ENCODE results near the gene OPN1SW. TPM values are rescaled to one million over a fixed set of nuclear protein-coding genes. Genes with fewer than 3 reads are reported as not detected.

OPN1SW gene
- total RNA-seq, 4 donors from 2014 or later: not detected

- in situ Hi-C loops (cut with MboI; ENCODE audit: low pct_ligation_motif_present in 1 of 4, low pct_unique_long_range_greater_than_20kb in 1 of 4, low sequenced_read_pairs in 3 of 4) (no loop called here), intact Hi-C loops (cut with DNase I; ENCODE audit: low total_unique reads) (no loop called here)
- Histone ChIP-seq H3K4me3 (no peak overlapping the region), H3K4me1 (peaks cover 8 to 54% (median 21%) of the 10 kb centered on the region in 4 donors), H3K36me3 (peaks cover 0 to 10% (median 5%) of the 10 kb centered on the region in 4 donors), H3K9me3 (no peaks in the 10 kb centered on the region), H3K27me3 (no peaks in the 10 kb centered on the region), H3K27ac (no peak overlapping the region)
- no peak for TF ChIP-seq POLR2AphosphoS5 (IDR thresholded peaks at IDR 0.05)
- TF ChIP-seq EP300 (IDR thresholded peaks at IDR 0.05; ENCODE audit: low read depth): no peak
- TF ChIP-seq POLR2A (IDR thresholded peaks at IDR 0.05): no peak
- no peak for TF ChIP-seq CTCF (IDR thresholded peaks at IDR 0.05)
- 63 to 81% methylated on average over 2 of the region's 2 CpGs for WGBS, 2 donors (ENCODE audit: low coverage in 1 of 2)
- DNase-seq: no peak
Observed at GRCh38 chr7:128744366-128744905, 31.2 kb downstream of the OPN1SW start.

DNA sequence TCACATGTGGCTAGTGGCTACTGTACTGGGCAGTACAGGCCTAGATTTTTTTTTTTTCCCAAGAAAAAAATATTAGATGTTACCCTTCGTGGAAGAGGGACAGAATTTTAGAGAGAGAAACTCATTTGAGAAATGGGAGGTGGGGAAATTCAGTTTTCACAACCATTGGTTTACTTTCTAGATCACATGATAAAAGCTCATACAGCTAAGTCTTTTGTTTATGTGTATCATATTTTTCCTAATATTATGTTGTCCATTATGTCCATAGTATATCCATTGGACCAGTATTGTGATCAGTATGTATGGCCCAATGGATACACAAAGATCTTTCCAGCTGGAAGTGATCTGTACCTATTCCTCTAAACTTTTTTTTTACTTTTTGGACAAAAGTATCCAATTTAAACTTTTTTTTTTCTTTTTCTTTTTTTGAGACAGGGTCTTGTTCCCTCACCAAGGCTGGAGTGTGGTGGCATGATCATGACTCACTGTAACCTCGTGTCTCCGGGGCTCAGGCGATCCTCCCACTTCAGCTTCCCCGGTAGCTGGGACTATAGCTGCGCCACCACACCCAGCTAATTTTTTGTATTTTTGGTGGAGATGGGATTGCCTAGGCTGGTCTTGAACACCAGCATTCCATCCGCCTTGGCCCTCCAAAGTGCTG, 32.4 kb downstream of the OPN1SW start:
- intact Hi-C loops (cut with DNase I; ENCODE audit: low total_unique reads) (no loop called here), in situ Hi-C loops (cut with MboI; ENCODE audit: low pct_ligation_motif_present in 1 of 4, low pct_unique_long_range_greater_than_20kb in 1 of 4, low sequenced_read_pairs in 3 of 4) (no loop called here)
- peaks cover 0 to under 1% (median 0%) of the 10 kb centered on the region in 4 donors for H3K36me3 ChIP-seq
- TF ChIP-seq POLR2AphosphoS5 (IDR thresholded peaks at IDR 0.05): no peak
- TF ChIP-seq CTCF (IDR thresholded peaks at IDR 0.05): no peak
- TF ChIP-seq EP300 (IDR thresholded peaks at IDR 0.05; ENCODE audit: low read depth): no peak
- TF ChIP-seq POLR2A (IDR thresholded peaks at IDR 0.05): no peak
- WGBS, 2 donors (ENCODE audit: low coverage in 1 of 2): 81% methylated on average over 7 of the region's 7 CpGs; no CpG with 5 or more reads in 1 of the 2 donors
- DNase-seq: no peak
- no peak overlapping the region for H3K4me3 ChIP-seq
- no peaks in the 10 kb centered on the region for H3K27me3 ChIP-seq
- no peaks in the 10 kb centered on the region for H3K9me3 ChIP-seq
- peaks cover 11 to 59% (median 23%) of the 10 kb centered on the region in 4 donors for H3K4me1 ChIP-seq
- H3K27ac ChIP-seq: peak overlapping the region in 1 of 4 donors; percentile 97

DNA sequence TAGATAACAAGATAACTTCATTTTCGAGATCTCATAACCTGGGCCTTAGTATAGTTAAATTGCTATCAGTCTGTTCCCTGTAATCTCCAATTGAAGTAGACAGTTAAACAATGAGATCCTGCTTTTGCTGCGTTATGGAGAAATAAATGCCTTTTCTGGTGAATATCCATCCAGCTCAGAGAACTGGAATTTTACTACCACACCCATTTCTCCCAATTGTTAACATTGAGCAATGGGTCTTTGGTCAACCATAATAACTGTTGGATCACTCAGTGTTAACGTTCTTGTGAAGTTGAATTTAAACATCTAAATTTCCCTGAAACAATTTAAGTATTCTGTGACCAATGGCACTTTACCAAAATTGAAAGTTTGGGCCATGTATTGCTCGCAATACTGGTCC, 33.4 kb downstream of the OPN1SW start:
- in situ Hi-C loops (cut with MboI; ENCODE audit: low pct_ligation_motif_present in 1 of 4, low pct_unique_long_range_greater_than_20kb in 1 of 4, low sequenced_read_pairs in 3 of 4) (no loop called here), intact Hi-C loops (cut with DNase I; ENCODE audit: low total_unique reads) (loop anchor here (1.0 kb wide), 1 partner anchor 97 kb away; no protein-coding TSS in a partner anchor)
- Histone ChIP-seq H3K4me3 (no peak overlapping the region), H3K4me1 (peaks cover 15 to 58% (median 25%) of the 10 kb centered on the region in 4 donors), H3K27ac (peak overlapping the region in 2 of 4 donors; percentile 93 to 97), H3K36me3 (no peaks in the 10 kb centered on the region), H3K27me3 (no peaks in the 10 kb centered on the region), H3K9me3 (no peaks in the 10 kb centered on the region)
- no peak for DNase-seq
- TF ChIP-seq POLR2A (IDR thresholded peaks at IDR 0.05): no peak
- no peak for TF ChIP-seq POLR2AphosphoS5 (IDR thresholded peaks at IDR 0.05)
- no peak for TF ChIP-seq CTCF (IDR thresholded peaks at IDR 0.05)
- TF ChIP-seq EP300 (IDR thresholded peaks at IDR 0.05; ENCODE audit: low read depth): no peak
- WGBS, 2 donors (ENCODE audit: low coverage in 1 of 2): 62 to 67% methylated on average over 3 to 4 of the region's 4 CpGs

DNA sequence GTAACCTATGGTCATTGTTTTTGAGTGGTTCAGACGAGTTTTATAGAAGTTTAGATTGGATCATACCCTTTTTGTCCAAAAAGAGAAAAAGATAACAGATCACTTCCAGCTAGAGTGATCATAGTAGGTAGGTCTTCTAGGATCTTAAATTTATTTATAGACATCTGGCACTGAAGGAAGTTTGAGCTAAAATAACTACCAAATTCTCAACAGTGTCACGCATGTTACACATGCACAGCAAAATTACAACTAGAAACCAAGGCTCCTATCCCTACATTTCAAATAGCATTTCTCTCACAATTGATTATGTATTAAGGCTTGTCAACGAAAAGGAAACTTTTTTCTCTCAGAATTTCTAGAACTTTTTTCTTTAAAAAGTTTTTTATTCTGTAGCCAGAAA, 34.1 kb downstream of the OPN1SW start:
- 54 to 63% methylated on average over 3 of the region's 3 CpGs for WGBS, 2 donors (ENCODE audit: low coverage in 1 of 2)
- peaks cover 15 to 57% (median 25%) of the 10 kb centered on the region in 4 donors for H3K4me1 ChIP-seq
- in situ Hi-C loops (cut with MboI; ENCODE audit: low pct_ligation_motif_present in 1 of 4, low pct_unique_long_range_greater_than_20kb in 1 of 4, low sequenced_read_pairs in 3 of 4): no loop called here
- TF ChIP-seq POLR2AphosphoS5 (IDR thresholded peaks at IDR 0.05): no peak
- no peak for TF ChIP-seq EP300 (IDR thresholded peaks at IDR 0.05; ENCODE audit: low read depth)
- no peak for TF ChIP-seq CTCF (IDR thresholded peaks at IDR 0.05)
- TF ChIP-seq POLR2A (IDR thresholded peaks at IDR 0.05): no peak
- H3K36me3 ChIP-seq: no peaks in the 10 kb centered on the region
- no peaks in the 10 kb centered on the region for H3K9me3 ChIP-seq
- intact Hi-C loops (cut with DNase I; ENCODE audit: low total_unique reads): no loop called here
- peak overlapping the region; percentile 7 to 97 (median 94) for H3K27ac ChIP-seq
- DNase-seq: no peak
- H3K4me3 ChIP-seq: no peak overlapping the region
- H3K27me3 ChIP-seq: no peaks in the 10 kb centered on the region

Measured in transverse colon (tissue), 4 donors.